ENCODE data around the gene PHF2.

PHF2 gene

DNA sequence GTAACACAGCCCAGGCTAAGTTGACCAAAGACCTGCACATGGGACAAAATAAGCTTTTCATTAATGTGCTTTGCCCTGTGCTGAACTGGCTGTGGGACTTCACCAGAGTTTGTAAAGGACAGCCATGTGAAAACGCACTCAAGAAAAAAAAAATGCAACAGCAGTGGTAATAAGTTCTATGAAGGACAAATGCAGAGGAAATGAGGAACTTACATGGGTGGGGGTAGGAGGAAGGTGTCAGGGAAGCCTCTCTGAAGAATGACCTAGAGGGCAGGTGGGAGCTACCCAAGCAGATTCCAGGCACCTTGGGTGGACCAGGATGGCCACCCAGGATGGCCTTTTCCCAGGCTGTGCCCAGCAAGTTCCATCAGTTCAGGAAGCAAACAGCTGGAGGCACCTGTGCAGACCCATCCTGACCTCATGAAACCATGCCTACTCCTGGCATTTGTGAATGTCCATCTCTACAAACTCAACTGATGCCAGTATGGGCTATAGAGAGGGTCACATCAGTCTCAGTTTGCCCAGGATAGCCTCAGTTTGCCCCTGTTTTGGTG is 6.7 kb upstream of the PHF2 start:
- DNase-seq, result no peak

DNA sequence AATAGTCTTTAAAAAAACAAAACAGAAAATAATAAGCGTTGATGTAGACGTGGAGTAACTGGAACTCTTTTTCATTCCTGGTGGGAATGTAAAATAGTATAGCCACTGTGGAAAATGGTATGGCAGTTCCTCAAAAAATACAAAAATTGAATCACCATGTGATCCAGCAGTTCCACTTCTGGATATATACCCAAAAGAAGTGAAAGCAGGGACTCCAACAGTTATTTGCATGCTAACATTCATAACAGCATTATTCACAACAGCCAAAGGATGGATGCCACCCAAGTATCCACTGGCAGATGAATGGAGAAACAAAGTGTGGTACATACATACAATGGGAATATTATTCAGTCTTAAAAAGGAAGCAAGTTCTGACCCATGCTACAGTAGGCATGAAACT is 4.2 kb upstream of the PHF2 start:
- DNase-seq, result no peak

GRCh38 chr9:93572636-93573515 is 3.5 kb upstream of the PHF2 start:
- DNase-seq, result no peak

DNA sequence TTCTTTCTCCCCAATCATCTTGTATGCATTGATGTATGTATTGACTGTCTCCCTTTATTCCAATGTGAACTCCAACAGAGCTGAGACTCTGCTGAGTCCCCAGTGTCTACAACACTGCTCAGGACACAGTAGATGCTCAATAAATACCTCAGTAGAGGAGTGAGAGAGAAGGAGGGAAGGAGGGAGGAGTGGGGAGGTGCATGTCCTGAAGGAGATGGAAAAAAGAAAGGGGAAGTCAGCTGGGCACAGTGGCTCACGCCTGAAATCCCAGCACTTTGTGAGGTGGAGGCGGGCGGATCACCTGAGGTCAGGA is 2.9 kb upstream of the PHF2 start:
- DNase-seq, result no peak

GRCh38 chr9:93574091-93574899 is 2.1 kb upstream of the PHF2 start:
- no peak for DNase-seq

DNA sequence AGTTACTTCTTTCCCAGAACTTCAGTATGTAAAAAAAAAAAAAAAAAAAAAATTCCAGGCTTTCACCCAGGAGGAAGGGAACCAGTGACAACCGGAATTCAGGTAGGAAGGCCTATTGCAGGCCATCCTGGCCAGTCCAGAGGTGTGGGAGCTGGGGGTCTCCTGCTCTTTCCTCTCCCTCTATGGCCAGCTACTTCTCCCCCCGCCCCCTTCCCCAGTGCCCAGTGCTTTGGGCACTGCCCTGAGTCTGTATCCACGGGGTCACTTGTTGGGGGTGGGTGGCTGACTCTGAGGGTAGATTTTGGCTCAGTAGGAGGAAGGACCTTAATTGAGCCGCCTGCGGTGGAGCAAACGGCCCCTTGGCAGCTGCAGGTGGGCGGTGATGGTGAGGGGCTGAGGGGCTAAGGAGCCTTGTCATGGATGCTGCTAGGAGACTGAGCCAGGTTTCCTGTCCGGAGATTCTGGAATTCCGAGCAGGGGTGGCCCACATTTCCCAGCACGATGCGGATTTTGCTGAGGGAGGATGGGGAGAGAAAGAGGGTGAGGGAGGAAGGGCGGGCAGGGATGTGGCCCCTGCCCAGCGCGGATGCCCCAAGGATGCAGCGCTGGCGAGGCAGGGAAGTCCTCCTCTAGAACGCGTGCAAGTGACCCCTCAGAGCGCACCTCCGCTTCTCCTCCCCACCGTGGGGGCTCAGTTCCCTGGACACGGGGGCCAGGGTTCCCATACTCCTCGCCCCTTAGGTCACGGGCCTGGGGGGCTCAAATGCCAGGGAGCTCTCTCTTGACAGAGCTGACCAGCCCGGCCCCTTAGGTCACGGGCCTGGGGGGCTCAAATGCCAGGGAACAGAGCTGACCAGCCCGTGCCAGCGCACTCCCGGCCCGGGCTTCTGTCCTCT is 1.2 kb upstream of the PHF2 start:
- DNase-seq, result no peak

DNA sequence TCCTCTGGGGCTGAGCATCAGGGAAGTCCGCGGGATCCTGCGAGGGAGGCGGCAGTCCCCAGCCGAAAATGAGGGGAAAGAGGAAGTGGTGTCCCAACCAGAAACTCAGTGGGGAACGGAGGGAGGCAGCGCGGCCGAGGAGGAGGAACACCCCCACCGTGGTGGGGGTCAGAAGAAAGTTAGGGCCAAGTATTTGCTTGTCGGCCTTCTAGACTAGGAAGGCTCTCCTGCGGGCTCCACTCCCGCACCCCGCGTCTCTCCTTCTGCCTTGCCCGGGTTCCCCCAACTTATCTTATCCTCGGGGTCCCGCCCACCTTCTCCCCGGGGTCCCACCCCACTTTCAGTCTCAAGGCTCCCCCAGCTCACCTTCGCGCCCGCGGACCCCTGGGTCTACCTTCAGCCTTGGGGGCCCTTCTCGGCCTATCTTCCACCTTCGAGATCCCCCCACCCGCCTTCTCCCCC is 557 bp upstream of the PHF2 start:
- DNase-seq, result peak; percentile 17

- DNase-seq, result no peak
Observed at GRCh38 chr9:93577078-93577974, 942 bp downstream of the PHF2 start.

GRCh38 chr9:93577975-93578682 is 1.7 kb downstream of the PHF2 start:
- DNase-seq, result no peak

GRCh38 chr9:93578844-93579243 is 2.5 kb downstream of the PHF2 start:
- no peak for DNase-seq

- DNase-seq, result no peak
Observed at GRCh38 chr9:93579711-93580516, 3.5 kb downstream of the PHF2 start.

DNA sequence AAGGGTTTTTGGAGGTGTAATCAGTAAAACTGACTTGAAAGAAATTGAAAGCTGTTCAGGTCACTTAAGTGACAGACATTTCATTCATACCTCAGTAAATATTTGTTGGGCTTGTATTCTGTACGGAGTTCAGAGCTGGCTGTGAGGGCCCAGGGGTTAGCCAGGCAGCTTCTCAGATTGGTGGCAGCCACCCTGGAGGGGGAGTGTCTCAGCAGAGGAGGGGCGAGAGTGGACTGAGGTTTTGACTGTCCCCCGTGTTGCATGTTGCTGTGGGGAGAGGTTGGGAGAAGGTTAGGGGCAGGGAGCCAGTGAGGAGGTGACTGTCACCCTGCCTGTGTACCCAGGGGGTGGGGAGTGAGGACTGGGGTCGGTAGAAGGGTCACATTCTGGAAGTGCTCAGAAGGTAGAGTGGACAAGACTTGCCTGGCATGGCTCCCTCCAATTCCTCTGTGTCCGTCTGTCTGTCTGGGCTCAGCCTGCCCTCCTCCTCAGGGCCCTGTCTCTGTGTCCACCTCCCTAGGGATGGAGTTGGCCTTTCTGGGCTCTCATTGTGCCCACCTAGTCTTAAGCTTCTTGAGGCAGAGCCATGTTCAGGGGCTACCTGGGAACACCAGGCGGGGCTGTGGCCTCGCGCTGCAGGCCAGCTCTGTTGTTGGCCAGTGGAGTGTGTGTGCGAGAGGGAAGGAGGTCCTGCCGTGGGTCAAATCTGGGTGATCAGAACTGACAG is 4.4 kb downstream of the PHF2 start:
- no peak for DNase-seq

DNA sequence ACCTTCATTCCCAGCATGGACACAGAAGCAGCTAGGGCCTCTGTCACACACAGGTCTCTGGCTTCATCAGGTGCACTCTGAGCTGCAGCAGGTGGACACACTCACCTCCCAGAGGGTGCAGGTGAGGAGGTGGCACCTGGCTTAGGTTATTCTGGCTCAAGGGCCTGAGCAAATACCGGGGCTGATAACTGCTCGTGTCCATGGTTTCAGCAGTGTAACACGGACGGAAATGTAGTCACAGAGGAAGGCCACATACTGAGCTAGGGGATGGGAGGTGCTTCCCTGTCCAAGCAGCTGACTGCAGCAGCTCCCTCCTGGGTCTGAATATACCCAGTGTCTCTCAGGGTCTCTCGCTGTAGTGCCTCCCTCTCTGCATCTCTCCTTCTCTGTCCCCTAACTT is 5.7 kb downstream of the PHF2 start:
- peak; percentile 78 for DNase-seq

- DNase-seq, result no peak
Observed at GRCh38 chr9:93582550-93582949, 6.2 kb downstream of the PHF2 start.

DNA sequence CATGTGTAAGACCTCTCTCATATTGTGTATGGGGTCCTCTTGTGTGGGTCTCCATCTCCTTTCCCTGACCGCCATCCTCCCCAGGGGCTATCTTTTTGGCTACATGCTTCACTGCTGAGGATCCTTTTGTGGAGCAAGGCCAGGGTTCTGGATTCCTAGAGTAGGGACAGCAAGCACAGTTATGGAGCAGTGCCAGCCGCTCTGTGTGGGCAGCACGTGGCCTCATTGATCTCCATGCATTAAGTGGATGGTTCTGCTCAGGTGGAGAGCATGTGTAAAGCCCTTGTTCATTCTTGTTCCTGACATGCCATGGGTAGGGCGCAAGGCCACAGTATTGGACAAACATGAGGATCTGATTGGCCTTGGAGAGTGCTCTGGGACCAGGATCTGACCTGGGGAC is 8.9 kb downstream of the PHF2 start:
- DNase-seq, result no peak

DNA sequence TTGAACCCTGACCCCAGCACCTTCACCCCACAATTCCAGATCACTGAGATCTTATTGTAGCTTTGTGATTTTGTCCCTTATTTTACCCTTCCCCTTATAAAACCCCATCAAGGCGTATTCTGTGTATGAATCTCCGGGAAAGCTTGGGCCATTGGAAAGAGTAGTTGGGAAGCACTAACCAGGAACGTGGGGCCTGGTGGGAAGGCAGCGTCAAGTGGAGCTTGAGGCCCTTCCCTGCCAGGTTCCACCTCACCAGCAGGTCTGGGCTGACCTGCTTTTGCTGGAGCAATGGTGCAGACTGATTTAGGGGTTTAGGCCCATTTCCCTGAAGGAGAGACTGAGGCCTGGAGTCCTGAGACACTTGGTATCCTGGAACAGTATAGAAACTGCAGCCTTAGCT is 9.3 kb downstream of the PHF2 start:
- DNase-seq, result no peak

DNA sequence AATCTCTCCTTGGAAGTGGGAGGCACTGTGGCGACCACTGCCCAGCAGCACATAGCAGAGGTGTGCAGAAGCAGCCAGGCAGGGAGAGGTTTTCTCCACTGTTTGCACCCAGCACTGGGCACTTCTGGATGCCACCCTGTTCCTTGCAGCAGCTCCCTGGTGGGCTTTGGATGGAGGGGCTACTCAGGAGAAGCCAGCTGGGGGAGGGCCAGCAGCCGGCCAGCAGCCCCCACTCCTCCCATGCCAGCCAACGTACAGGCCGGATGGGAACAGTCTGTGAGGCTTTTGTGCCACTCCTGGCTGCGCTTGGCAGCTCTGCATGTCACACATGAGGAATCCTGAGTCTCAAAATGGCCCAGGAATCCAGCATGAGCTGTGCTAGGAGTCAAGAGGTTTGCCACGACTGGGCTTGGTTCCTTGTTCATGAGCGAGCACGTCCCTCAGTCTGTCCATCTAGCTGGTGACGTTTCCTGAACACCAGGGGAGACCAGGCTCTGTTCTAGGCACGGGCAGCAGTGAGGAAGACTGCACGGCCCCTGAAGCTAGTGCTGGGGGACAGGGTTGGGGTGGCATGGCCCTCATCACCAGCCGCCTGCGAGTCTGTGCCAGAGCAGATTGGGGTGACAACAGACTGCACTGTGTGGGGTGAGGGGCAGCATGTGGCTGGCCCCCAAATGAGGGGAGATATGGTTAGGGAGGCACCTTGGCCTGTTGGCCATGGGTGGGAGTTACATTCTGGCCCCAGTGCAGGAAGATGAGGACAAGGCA is 10.1 kb downstream of the PHF2 start:
- no peak for DNase-seq

DNA sequence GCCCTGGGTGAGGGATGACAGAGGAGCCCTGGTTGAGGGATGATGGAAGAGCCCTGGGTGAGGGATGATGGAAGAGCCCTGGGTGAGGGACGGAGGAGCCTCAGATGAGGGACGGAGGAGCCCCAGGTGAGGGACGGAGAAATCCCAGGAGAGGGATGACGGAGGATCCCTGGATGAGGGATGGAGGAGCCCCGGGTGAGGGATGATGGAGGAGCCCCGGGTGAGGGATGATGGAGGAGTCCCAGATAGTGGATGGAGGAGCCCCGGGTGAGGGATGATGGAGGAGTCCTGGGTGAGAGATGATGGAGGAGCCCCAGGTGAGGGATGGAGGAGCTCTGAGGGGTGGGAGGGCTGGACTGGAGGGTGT is 10.9 kb downstream of the PHF2 start:
- DNase-seq, result no peak

Measured in NCI-H1092 treated with DMSO at 0.1 percent for 48 hours (cell line).